Measurements from ENCODE around the gene ATP9A. TPM values are rescaled to one million over a fixed set of nuclear protein-coding genes. Genes with fewer than 3 reads are reported as not detected.
"Not testable (repeated sequence)": the region's sequence is repeated elsewhere in the genome, so short reads cannot be mapped to it uniquely, and the experiment has no call there.

Gene ATP9A
- total and polyA plus RNA-seq, 2 donors from 2014 or later, result 7.1 to 40.2 TPM

DNA sequence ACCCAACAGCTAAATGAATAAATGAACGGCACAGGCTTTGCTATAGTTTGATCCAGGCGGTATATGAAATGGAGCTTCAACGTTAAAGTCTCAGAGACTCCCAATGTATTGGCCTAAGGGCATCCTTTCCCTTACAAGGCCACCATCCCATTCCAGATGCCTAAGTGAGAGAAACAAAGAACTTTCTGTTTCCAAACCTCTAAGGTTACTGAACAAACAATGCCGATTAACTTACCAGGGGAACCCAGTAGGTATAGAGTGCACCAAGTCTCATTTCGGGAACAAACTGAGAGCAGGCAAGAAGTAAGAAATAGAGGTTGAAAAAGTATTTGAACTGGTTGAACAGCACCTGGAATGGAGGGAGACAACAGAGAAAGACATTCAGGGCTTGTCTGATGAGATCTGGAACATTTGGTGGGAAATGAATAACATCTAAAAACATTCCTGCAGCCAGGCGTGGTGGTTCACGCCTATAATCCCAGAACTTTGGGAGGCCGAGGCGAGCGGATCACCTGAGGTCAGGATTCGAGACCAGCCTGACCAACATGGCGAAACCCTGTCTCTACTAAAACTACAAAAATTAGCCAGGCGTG lies 42.5 kb downstream of the ATP9A start:
- no peak for FAIRE-seq
- peak in 2 of 5 donors; percentile 37 to 59 for DNase-seq
- Histone ChIP-seq H3K36me3 (ENCODE audit: control insufficient read depth in 2 of 3, insufficient read depth in 3 of 3, low read length in 3 of 3) (no peaks in the 10 kb centered on the region), H3K27ac (ENCODE audit: low read depth in 2 of 2, low read length in 2 of 2) (no peak overlapping the region), H3K9ac (ENCODE audit: low read length in 3 of 3) (no peak overlapping the region), H3K4me1 (ENCODE audit: control insufficient read depth in 2 of 3, insufficient read depth in 2 of 3, low read depth in 1 of 3, low read length in 3 of 3) (no peaks in the 10 kb centered on the region), H3K4me3 (ENCODE audit: low read length in 3 of 3) (no peak overlapping the region), H3K9me3 (ENCODE audit: control insufficient read depth in 2 of 3, insufficient read depth in 1 of 3, low read length in 3 of 3) (no peaks in the 10 kb centered on the region), H3K27me3 (ENCODE audit: control insufficient read depth, insufficient read depth, low read length) (no peaks in the 10 kb centered on the region)
- intact Hi-C loops (cut with DNase I), result no loop called here
- no peak for TF ChIP-seq CTCF (IDR thresholded peaks at IDR 0.05; ENCODE audit: borderline replicate concordance, extremely low read depth, insufficient read depth)

- H3K4me1 ChIP-seq (ENCODE audit: control insufficient read depth in 2 of 3, insufficient read depth in 2 of 3, low read depth in 1 of 3, low read length in 3 of 3); FAIRE-seq; H3K36me3 ChIP-seq (ENCODE audit: control insufficient read depth in 2 of 3, insufficient read depth in 3 of 3, low read length in 3 of 3); H3K9me3 ChIP-seq (ENCODE audit: control insufficient read depth in 2 of 3, insufficient read depth in 1 of 3, low read length in 3 of 3); H3K9ac ChIP-seq (ENCODE audit: low read length in 3 of 3); H3K27ac ChIP-seq (ENCODE audit: low read depth in 2 of 2, low read length in 2 of 2); H3K4me3 ChIP-seq (ENCODE audit: low read length in 3 of 3); DNase-seq; H3K27me3 ChIP-seq (ENCODE audit: control insufficient read depth, insufficient read depth, low read length); intact Hi-C loops (cut with DNase I): not testable (repeated sequence)
Observed at GRCh38 chr20:51723026-51723425, 45.2 kb downstream of the ATP9A start.

DNA sequence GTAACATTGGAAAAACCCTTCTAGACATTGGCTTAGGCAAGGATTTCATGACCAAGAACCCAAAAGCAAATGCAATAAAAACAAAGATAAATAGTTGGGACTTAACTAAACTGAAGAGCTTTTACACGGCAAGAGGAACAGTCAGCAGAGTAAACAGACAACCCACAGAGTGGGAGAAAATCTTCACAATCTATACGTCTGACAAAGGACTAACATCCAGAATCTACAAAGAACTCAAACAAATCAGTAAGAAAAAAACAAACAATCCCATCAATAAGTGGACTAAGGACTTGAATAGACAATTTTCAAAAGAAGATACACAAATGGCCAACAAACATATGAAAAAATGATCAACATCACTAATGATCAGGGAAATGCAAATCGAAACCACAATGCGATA lies 45.9 kb downstream of the ATP9A start:
- FAIRE-seq; H3K4me1 ChIP-seq (ENCODE audit: control insufficient read depth in 2 of 3, insufficient read depth in 2 of 3, low read depth in 1 of 3, low read length in 3 of 3); H3K4me3 ChIP-seq (ENCODE audit: low read length in 3 of 3); DNase-seq; H3K9ac ChIP-seq (ENCODE audit: low read length in 3 of 3); H3K27me3 ChIP-seq (ENCODE audit: control insufficient read depth, insufficient read depth, low read length); intact Hi-C loops (cut with DNase I); H3K36me3 ChIP-seq (ENCODE audit: control insufficient read depth in 2 of 3, insufficient read depth in 3 of 3, low read length in 3 of 3); H3K27ac ChIP-seq (ENCODE audit: low read depth in 2 of 2, low read length in 2 of 2); H3K9me3 ChIP-seq (ENCODE audit: control insufficient read depth in 2 of 3, insufficient read depth in 1 of 3, low read length in 3 of 3): not testable (repeated sequence)

GRCh38 chr20:51720854-51721253 lies 47.3 kb downstream of the ATP9A start:
- H3K9ac ChIP-seq (ENCODE audit: low read length in 3 of 3), result no peak overlapping the region
- FAIRE-seq, result no peak
- intact Hi-C loops (cut with DNase I), result no loop called here

More at GRCh38 chr20:51720854-51721253, 47.3 kb downstream of the ATP9A start:
- Histone ChIP-seq H3K27me3 (ENCODE audit: control insufficient read depth, insufficient read depth, low read length) (no peaks in the 10 kb centered on the region), H3K9me3 (ENCODE audit: control insufficient read depth in 2 of 3, insufficient read depth in 1 of 3, low read length in 3 of 3) (no peaks in the 10 kb centered on the region), H3K4me1 (ENCODE audit: control insufficient read depth in 2 of 3, insufficient read depth in 2 of 3, low read depth in 1 of 3, low read length in 3 of 3) (no peaks in the 10 kb centered on the region), H3K4me3 (ENCODE audit: low read length in 3 of 3) (no peak overlapping the region), H3K36me3 (ENCODE audit: control insufficient read depth in 2 of 3, insufficient read depth in 3 of 3, low read length in 3 of 3) (no peaks in the 10 kb centered on the region), H3K27ac (ENCODE audit: low read depth in 2 of 2, low read length in 2 of 2) (no peak overlapping the region)
- no peak for DNase-seq
- TF ChIP-seq CTCF (IDR thresholded peaks at IDR 0.05; ENCODE audit: borderline replicate concordance, extremely low read depth, insufficient read depth), result no peak

Data from kidney (tissue), 14 donors.